GM19395 (cell line): Measurements from ENCODE around the gene AMDHD2.
"Not testable (repeated sequence)": the region's sequence is repeated elsewhere in the genome, so short reads cannot be mapped to it uniquely, and the experiment has no call there.

ENCODE experiments used
- ATAC-seq: cut with Tn5 transposase; IDR thresholded peaks from one replicate; pipeline ENCODE4 v1.9.1; 2021; ENCODE audit warnings: mild to moderate bottlenecking, moderate library complexity; ENCODE audit not compliant: unreplicated experiment

Gene AMDHD2

GRCh38 chr16:2567506-2567905, 47.3 kb downstream of the AMDHD2 start:
- not testable (repeated sequence) for ATAC-seq

GRCh38 chr16:2568573-2568972, 48.4 kb downstream of the AMDHD2 start:
- ATAC-seq: not testable (repeated sequence)

- not testable (repeated sequence) for ATAC-seq
Observed at GRCh38 chr16:2572704-2573103, 52.5 kb downstream of the AMDHD2 start.

DNA sequence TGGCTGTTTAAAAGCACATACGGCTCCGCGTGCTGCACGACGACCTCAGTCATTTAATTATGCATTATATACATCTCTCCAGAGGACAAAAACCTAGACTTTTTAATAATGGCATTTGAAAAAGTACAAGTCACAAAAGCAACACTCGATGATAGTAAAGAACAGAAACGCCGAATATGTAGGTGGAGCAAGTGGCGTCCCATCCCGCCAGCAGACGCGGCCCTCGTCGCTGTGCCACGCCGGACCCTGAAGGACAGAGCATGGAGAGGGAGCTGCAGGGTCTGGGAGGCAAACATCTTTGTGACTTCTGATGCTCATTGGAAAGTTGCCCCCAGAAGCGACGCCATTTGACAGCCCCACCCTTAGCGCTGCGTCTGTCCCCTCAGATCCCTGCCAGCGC, 55.7 kb downstream of the AMDHD2 start:
- not testable (repeated sequence) for ATAC-seq

DNA sequence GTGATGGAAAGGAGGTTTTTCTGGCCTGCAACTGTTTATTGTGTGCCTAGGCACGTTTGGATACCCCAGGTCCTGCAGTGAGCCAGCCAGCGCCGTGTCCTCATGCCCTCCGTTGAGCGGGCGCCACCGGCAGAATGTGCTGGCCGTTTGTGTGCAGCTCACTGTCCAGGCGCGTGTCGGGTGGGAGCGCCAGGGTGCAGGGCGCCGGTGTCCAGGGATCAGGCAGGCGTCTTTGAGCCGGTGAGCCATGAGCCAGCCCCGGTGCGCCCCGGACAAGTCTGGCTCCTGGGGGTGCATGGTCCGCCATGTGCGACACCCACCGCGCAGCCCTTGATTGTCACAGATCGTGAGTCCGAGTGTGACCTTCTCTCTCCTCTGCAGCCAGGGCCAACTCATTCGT, 56.9 kb downstream of the AMDHD2 start:
- not testable (repeated sequence) for ATAC-seq

DNA sequence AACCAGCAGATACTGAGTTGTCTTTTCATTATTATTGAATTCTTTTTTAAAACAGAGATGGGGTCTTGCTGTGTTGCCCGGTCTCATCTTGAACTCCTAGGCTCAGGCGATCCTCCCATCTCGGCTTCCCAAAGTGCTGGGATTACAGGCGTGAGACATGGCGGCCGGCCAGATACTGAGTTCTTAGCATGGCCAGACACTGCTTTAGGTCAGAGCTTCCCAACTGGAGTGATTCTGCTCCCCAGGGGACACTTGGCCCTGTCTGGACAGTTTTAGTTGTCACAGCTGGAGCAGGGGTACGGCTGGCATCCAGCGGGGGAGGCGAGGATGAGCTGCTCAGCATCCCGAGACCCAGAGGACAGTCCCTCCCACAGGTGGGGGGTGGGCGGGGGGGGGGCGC, 58.7 kb downstream of the AMDHD2 start:
- not testable (repeated sequence) for ATAC-seq

GRCh38 chr16:2580143-2580542, 60.0 kb downstream of the AMDHD2 start:
- ATAC-seq: not testable (repeated sequence)

GRCh38 chr16:2580818-2581217, 60.6 kb downstream of the AMDHD2 start:
- not testable (repeated sequence) for ATAC-seq
